DMS79 treated with DMSO at 0.1 percent for 48 hours (cell line): ENCODE results near the gene CCL19.
"Not testable (repeated sequence)": the region's sequence is repeated elsewhere in the genome, so short reads cannot be mapped to it uniquely, and the experiment has no call there.

Source experiments
- DNase-seq: peaks from one replicate; lab custom pipeline; 2025; lab: John Stamatoyannopoulos, UW

The CCL19 gene

DNA sequence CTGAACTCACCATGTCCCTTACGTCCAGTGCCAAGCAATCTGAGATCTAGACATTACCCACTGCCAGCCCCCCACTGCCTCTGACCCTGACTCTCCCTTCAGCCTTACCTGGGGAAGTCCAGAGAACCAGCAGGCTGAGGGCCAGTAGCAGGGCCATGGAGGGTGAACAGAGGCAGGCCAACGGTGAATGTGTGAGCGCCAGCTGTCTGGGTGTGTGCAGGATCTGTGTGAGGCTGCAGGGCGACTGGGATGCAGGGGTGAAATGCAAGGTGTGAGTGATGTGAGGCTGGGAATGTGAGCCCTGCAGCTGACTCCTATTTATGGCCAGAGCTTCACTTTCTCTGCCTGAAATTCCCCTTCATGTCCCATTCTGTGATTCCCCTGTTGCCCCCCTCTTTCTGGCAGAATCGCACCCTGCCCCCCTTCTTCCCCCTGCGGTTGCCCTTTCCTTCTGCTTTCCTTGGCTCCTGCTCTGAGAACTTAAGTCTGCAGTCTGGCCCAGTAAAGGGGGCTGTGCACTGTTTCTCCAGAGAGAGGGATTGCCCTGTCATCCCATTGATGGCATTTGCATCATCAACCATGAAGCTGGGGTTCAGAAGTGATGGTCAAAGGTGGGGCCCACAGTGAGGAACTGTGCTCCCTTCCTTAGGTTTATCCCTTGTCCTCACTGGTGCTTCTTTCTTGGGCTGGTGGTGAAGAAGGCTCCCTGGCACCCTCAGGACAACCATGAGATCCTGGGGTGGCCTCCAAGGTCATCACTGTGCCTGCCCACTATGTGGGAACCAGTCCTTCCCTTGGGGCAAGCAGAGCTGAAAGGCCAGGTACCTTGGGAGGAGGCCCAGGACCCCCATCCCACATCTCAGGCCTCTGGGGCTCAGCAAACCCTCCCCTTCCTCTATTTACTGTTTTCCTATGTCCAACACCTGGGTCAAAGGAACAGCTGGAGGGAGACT lies at the start of gene CCL19:
TSS of gene CCL19 (minus strand) at position 294 of the 953 bp plus-strand sequence. CDS start at position 157, 137 bp downstream.
- DNase-seq, result no peak

DNA sequence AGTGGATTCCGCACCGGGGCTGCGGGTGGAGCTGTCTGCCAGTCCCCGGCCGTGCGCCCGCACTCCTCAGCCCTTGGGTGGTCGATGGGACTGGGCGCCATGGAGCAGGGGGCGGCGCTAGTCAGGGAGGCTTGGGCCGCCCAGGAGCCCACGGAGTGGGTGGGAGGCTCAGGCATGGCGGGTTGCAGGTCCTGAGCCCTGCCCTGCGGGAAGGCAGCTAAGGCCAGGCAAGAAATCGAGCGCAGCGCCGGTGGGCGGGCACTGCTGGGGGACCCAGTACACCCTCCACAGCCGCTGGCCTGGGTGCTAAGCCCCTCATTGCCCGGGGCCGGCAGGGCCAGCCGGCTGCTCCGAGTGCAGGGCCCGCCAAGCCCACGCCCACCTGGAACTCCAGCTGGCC lies 49.1 kb upstream of the CCL19 start:
- not testable (repeated sequence) for DNase-seq

DNA sequence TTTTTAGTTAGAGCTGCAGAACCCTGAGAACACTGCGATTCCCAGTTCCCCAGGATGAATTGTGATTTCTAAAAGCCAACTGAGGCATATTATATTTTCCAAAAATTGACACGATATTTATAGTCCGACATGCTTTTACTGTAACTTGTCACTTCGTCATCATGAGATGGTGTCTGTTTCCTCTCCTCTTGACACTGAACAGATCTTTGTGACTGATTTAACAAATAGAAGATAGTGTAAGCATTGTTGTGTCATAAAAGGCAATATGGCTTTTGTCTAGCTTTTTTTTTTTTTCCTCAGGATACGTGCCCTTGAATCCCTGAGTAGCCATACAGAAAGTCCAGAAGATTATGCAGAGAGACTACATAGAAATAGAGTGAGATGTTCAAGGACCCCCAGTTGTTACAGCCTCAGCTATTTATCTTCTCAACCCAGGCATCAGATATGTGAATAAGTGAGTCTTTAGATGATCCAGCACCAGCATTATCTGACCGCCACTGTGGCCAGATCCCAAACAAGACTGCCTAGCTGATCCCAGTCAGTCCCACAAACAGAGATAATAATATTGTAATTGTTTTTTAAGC lies 46.7 kb upstream of the CCL19 start:
- no peak for DNase-seq

DNA sequence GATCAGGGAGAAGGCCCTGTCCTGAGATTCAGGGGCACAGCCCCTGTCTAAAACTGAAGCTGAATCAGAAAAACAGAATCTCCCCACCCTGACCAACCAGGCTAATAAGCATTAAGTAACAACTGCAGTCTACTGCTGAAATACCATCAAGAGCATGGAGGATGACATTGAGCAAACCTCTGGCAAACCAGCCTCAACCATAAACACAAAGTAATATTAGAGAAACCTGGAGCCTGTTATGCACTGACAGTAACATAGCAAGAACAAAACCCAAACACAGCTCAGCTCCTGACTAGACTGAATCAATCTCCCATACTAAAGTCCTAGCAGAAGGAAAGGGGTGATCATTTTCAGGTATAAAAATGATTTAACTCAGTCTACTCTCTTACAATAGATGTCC lies 43.6 kb upstream of the CCL19 start:
- DNase-seq, result no peak

DNA sequence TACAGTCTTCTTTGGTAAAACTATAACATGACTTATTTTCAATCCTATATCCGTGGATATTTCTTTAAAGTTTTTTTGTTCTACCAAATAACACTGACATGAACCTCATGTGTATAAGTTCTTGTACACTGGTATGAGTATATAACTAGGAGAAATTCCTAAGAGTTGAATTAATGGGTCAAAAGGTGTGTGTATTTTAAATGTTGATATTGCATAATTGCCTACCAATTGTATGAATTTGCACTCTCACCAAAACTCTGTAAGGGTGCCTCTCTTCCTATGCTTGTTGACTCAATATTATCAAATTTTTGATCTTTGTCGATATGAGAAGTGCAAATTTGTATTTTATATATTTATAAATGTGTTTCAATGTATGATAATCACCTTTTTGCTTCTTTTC lies 41.8 kb upstream of the CCL19 start:
- no peak for DNase-seq

DNA sequence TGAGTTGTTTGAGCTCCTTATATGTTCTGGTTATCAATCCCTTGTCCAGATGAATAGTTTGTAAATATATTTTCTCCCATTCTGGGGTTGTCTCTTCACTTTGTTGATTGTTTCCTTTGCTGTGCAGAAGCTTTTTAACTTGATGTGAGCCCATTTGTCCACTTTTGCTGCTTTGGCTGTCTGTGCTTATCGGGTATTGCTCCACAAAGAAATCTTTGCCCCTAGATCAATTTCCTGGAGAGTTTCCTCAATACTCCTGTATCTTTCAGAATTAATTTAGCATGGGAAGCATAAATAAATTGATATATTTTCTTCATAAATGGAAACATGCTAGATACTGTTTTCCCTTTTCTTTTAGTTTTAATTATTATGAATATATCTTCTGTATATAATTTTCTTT lies 41.4 kb upstream of the CCL19 start:
- DNase-seq, result no peak

DNA sequence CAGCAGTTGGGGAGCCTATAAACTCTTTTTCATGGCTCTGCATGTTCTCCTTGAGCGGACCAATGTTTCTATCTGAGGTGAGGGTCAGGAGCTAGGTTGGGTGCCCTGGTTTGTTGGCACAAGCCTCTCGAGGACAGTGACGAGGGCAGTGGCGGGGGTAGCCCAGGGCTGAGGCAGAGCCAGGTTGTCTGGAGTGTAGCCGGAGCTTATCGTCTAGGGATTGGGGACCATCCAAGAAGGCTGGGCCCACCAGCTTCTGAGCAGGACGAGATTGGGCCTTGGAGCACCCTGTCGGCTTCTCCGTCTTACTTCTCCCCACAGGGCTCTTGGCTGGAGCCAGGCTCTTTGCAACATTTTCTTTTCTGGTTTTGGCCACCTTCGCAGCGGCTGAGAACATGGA lies 32.1 kb upstream of the CCL19 start:
- DNase-seq, result no peak

DNA sequence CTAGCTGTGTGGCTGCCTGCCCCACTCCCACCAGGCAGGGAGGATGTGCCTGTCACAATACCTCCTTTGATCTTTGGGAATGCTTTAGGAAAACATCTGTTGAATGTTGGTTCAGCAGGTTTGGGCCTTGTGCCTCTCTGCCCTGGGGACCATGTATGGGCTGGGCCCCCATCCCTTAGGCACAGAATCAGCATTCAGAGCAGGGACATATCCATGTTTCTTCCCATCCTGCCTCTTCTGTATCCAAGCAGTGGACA lies 28.6 kb upstream of the CCL19 start:
- DNase-seq, result not testable (repeated sequence)

DNA sequence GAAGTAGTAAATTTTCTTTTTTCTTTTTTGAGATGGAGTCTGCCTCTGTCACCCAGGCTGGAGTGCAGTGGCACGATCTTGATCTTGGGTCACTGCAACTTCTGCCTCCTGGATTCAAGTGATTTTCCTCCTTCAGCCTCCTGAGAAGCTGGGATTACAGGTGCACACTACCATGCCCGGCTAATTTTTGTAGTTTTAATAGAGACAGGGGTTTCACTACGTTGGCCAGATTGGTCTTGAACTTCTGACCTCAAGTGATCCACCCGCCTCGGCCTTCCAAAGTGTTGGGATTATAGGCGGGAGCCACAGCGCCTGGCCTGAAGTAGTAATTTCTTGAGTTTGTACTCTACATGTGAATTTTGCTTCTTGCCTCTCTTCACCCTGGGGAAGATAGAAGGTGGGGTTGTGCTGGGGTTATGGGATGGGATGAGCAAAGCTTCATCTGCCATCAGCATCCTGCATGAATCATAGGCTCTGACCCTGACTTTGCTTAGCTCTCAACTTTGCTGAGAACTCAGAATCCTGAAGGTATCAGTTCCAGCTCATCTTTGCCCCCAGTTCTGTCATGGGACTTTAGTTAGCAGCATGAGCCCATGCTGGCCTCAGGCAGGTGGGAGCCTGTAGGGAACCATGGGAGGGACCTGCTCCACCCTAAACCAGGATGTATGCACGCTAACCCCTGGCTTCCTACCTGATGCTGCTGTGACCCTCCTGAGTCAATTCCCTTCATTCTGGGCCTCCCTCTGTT lies 28.1 kb upstream of the CCL19 start:
- no peak for DNase-seq

DNA sequence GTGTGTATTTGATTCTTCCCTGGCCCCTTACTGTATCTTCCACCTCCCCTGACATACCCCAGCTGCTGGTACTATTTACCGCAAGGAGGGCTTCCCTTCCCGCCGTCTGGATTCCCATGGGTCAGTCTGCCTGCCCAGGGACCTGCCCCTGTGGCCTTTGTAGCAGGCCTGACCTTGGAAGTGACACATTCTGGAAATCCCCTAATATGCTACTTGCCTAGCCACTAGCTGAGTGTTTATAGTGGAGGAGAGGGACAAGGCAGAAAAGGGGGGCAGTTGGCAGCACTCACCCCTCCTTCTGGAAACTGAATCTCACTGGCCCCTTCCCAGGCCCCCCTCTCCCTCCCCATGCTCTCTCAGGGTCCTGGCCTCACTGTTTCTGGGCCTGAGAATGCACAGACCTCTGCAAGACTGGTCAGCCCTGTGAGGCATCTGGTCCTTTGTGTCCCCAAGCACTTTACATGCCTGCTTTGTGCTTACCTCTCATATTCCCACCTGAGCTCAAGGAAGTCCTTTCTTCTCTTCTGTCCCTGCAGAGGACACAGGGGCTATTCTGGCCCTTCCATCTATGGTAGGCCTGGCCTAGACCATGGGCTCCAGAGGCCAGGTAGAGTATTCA lies 27.0 kb upstream of the CCL19 start:
- DNase-seq, result no peak

DNA sequence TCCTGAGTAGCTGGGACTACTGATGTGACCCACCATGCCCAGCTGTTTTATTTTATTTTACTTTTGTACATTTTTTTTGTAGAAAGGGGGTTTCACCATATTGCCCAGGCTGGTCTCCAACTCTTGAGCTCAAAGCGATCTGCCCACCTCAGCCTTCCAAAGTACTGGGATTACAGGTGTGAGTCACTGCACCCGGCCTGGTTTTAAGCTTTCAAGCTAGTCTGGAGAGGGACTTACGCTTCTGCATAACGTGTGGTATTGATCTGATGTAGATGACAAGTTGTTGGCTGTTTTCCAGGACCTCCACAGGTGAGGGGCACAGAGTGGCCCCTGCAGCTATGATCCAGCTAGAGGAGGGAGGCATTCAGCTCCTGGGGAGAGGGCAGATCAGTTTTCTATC lies 25.6 kb upstream of the CCL19 start:
- DNase-seq, result no peak

DNA sequence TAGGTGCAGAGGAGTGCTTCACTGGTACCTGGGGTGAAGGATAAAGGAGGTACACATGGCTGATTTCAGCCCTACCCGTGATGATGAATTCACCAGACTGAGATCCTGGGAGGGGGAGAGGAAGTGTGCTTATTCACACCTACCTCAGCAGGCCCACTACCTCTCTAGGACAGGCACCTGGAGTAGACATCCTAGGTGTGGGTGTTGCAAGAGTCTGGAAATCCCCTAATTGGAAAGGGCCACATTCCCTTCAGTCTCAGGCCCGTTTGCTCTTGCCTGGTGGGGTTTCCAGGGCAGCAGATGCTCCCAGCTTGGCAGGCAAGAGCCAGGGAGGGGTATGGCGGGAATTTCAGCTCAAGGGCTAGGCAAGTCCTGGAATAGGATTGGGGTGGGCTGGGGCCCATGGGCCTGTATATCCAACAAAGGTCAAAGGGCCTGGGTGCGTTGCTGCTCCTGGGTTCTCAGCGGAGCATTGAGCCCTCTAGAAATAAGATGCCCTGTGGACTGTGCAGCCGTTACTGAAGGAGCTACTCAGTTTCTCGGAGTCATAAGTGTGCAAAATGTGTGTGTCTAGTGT lies 24.7 kb upstream of the CCL19 start:
- DNase-seq, result no peak

DNA sequence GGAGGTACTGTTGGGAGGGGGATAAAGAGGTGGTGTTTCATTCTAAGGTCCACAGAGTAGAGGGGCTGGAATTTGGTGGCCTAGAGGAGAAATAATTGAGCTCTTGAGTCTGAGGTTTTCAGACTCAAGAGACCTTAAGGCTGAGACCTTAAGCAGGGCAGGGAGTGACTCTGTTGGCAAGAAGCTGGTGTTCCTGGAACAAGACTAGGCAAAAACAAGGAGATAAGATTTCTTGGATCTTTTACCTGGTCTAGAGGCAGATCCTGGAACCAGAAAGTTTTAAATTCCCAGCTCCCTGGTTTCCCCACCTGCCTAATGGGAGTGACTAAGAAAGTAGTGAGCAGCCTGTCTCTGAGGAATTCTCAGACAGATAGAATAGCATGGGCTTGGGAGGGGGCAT lies 22.9 kb upstream of the CCL19 start:
- DNase-seq, result no peak

DNA sequence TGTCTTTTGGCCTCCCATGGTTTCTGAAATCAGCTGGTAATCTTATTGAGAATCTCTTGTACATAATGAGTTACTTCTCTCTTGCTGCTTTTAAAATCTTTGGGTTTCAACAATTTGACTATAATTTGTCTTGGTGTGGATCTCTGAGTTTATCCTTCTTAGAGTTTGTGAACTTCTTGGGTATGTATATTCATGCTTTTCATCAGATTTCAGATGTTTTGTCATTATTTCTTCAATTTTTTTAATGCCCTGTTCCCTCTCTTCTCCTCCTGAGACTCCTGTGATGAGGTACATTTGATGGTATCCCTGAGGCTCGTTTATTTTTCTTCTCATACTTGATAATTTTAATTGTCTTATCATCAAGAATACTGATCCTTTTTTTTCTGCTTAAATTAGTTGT lies 21.1 kb upstream of the CCL19 start:
- DNase-seq, result no peak

DNA sequence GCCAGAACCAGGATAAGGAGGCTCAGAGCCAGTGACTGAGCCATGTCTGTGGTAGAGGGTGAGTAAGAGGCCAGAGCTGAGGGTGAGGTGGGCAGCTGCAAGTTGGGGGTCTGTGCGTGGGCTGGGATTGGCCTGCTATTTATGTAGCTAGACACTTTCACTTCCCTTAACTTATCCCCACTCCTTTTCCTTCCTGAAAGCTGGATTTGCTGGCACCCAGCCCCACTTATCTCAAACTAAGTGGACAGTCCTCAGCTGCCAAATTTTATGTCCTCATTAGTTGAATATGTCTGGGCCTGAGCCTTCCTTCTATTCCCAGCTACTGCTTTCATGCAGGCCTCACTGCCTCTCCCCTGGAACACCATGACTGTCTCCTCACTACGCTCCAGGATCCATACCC lies 18.9 kb upstream of the CCL19 start, which contains the start of gene CCL21:
TSS of gene CCL21 (minus strand) at position 114 of the 400 bp plus-strand sequence. CDS start at position 44, 70 bp downstream.
- DNase-seq, result no peak

DNA sequence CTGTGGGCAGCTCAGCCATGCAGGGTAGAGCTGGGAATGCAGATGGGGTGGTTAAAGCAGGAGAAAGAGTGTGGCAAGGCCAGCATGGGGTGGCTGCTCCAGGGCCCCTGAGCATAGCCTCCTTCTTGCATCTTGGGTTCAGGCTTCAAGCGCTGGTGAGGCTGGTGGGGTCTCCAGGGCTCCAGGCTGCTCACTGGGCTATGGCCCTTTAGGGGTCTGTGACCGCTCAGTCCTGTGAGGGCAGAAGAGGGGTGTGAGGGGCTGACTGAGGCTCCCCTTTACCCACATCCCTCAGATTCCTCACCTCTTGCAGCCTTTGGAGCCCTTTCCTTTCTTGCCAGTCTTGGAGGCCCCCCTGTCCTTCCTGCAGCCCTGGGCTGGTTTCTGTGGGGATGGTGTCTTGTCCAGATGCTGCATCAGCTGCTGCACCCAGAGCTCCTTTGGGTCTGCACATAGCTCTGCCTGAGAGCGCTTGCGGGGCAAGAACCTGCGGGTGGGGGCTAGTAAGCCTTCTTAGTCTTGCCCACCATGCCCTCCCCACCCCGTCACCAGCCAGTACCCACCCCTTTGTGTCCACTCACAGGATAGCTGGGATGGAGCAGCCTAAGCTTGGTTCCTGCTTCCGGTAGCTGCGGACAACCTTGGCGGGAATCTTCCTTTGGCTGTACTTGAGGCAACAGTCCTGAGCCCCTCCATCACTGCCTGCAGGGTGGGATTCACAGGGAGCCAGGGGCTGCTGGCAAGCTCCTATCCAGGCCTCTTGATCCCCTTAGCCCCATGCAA lies 18.3 kb upstream of the CCL19 start:
- DNase-seq, result no peak

DNA sequence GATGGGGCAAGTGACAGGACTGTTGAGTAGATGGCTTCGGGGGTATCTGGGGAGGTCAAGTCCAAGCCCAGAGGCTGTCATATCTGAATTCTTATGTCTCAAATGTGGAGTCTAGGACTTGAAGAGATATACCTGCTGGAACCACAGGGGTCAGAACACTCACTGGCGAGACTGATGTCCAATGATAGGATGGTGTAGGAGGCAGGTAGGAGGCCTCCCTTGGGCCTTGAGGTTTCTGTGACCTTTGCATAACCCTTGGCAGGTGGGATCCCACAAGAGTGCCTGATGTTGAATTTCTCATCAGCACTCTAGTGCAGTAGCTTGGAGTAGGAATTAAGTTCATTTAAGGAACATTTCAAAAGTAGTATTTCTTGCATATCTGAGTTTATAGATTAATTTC lies 16.1 kb upstream of the CCL19 start:
- no peak for DNase-seq

DNA sequence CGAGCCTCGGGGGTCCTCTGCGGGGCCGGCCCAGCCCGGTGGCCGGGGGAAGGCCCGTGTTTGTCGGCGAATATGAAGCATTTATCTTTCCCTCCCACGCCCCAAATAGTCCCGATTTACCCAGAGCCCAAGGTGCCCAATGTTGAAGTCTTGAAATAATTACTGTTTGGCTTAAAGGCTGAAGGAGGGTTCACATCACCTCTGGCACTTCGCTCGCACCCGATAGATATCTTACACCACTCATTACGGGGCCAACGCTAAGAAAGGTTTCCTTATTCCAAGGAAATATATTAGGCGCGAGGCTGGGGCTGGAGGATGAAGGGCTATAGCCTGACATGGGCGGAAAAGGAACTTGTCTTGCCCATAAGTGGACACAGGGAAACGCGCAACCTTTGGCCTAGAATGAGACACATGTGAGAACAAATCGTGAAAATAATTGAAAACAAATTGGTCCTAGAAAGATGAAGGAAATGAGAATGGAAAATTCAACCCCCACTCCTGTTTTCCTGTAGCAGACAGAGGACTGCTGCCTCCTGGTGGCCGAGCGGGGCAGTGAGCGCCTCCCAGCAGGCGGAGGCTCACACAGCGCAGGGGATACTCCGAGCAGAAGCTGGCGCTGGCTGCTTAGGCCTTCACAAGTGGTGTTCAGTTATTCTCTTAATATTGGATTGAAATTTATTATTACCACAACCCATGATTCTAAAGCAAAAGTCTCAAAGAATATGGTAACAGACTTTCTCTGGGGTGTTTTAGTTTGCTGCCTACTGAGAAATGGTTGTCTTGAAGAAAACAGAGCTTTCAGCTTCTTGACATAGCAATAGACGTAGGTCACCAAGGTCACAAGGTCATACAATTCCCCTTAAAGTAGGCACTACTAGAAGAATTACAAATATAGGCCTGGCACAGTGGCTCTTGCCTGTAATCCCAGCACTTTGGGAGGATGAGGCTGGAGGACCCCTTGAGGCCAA lies 11.0 kb upstream of the CCL19 start:
- peak; percentile 75 for DNase-seq

DNA sequence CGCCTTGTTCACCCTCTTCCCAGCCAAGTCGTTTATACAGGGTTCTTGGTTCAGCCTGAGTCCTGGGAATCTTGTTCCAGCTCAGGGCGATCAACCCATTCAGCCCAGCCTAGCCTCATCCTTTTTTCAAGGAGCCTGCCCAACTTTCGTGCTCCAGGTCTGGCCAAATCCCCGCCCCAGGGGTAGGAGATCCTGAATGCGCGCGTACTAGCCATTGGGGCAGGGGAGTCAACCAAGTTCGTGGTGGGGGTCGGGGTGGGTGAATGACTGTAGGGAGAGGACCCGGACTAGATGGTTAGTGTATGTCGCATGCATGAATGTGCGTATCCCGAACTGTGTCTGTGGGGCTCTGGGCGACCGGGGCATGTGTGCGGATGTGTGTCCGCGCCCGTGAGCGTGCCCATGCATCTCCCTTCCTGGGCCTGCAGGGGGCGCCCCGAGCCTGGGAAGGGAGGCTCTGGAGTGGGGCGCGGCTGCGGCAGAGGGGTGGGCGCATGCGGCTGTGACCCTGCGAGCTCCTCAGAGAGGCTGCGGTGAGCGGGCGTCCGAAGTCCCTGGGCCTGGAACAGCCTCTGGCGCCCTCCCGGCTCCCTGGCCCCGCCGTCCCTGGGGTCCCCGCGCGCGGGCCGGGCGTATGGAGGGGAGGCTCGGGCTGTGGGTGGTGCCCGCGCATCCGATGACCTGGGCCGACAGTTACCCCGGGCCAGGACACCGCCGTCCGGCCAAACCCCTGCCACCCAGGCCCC lies 10.1 kb upstream of the CCL19 start:
- peak; percentile 65 for DNase-seq
